Measurements from ENCODE around the gene CLASP2. TPM values are rescaled to one million over a fixed set of nuclear protein-coding genes. Genes with fewer than 3 reads are reported as not detected.

CLASP2 gene
- polyA plus RNA-seq, 1 donor (not counting 4 experiments of a cell fraction or from before 2014, with no cell fraction given): 49.5 TPM

DNA sequence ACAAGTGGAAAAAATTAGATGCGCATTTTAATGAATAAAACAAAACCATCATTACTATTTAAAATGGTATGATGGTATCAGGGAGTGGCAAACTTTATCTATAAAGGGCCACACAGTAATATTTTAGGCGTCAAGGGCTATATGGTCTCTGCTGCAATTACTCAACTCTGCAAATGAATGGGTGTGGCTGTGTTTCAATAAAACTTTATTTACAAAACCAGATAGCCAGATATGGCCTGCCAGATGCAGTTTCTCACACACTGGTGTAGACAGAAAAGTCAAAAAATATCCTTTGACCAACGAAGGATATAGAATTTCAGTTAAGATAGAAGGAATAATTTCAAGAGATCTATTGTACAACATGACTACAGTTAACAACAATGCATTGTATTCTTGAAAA, 83.8 kb downstream of the CLASP2 start:
- Histone ChIP-seq H3K4me1 (ENCODE audit: control insufficient read depth, extremely low read depth, insufficient read depth, low read length) (no peaks in the 10 kb centered on the region), H4K20me1 (ENCODE audit: control insufficient read depth, extremely low read depth, insufficient read depth, low read length) (no peaks in the 10 kb centered on the region), H3K9me1 (ENCODE audit: control insufficient read depth, extremely low read depth, insufficient read depth, low read length) (no peaks in the 10 kb centered on the region), H3K9me3 (ENCODE audit: control insufficient read depth, low read depth, low read length) (no peaks in the 10 kb centered on the region), H3K4me2 (ENCODE audit: control insufficient read depth, extremely low read depth, insufficient read depth, low read depth, low read length) (no peak overlapping the region), H3K79me2 (ENCODE audit: control insufficient read depth, insufficient read depth, low read length) (no peaks in the 10 kb centered on the region), H3K27me3 (ENCODE audit: control insufficient read depth, extremely low read depth, insufficient read depth, low read length) (no peaks in the 10 kb centered on the region), H3K9ac (ENCODE audit: control insufficient read depth, extremely low read depth, insufficient read depth, low read length) (no peak overlapping the region), H3K27ac (ENCODE audit: control insufficient read depth, insufficient read depth, low read length) (no peak overlapping the region), H3K36me3 (ENCODE audit: control insufficient read depth in 2 of 2, extremely low read depth in 1 of 2, insufficient read depth in 2 of 2, low read length in 2 of 2) (peaks cover 0 to 4% of the 10 kb centered on the region in 2 experiments), H2AFZ (ENCODE audit: control insufficient read depth, low read length) (no peak overlapping the region), H3K4me3 (ENCODE audit: control insufficient read depth in 2 of 3, extremely low read depth in 1 of 3, insufficient read depth in 2 of 3, low read depth in 1 of 3, low read length in 3 of 3) (no peak overlapping the region)
- no peak for FAIRE-seq
- dilution Hi-C loops (cut with MboI; ENCODE audit: extremely low pct_ligation_motif_present, low sequenced_read_pairs): loop anchor here (25.0 kb wide), 1 partner anchor 153 kb away; the partner anchor contains the start of gene PDCD6IP
- no peak for TF ChIP-seq EZH2 (IDR thresholded peaks at IDR 0.05; ENCODE audit: low read length)
- no peak for TF ChIP-seq CTCF (optimal IDR thresholded peaks at IDR 0.05 in 1 of 3, IDR thresholded peaks at IDR 0.05 in 1 of 3, conservative IDR thresholded peaks at IDR 0.05 in 1 of 3; ENCODE audit: extremely low read depth in 1 of 3, insufficient read depth in 2 of 3, low read length in 3 of 3)
- DNase-seq (ENCODE audit: low read depth, low spot score): no peak

DNA sequence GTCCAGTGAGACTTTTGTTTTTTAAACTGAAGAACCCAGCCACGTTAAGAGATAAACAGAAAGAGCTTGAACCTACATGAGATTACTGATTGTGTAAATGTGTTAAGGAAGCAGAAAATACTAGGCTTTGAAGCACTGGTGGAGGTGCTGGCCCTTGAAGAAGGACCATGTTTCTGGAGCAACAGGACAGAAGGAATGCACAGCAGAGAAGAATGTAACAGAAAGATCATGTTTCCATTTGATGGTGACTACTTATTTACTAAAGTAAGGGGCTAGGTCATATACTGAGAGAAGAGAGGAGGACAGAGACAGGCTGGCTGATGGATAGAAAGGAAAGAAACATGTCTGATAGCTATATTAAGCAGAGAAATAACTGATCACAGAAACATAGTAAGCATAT, 88.8 kb downstream of the CLASP2 start:
- FAIRE-seq (no peak), DNase-seq (ENCODE audit: low read depth, low spot score) (no peak)
- Histone ChIP-seq H2AFZ (ENCODE audit: control insufficient read depth, low read length) (no peak overlapping the region), H3K4me1 (ENCODE audit: control insufficient read depth, extremely low read depth, insufficient read depth, low read length) (no peaks in the 10 kb centered on the region), H3K27me3 (ENCODE audit: control insufficient read depth, extremely low read depth, insufficient read depth, low read length) (no peaks in the 10 kb centered on the region), H3K4me2 (ENCODE audit: control insufficient read depth, extremely low read depth, insufficient read depth, low read depth, low read length) (no peak overlapping the region), H4K20me1 (ENCODE audit: control insufficient read depth, extremely low read depth, insufficient read depth, low read length) (no peaks in the 10 kb centered on the region), H3K9me1 (ENCODE audit: control insufficient read depth, extremely low read depth, insufficient read depth, low read length) (no peaks in the 10 kb centered on the region), H3K4me3 (ENCODE audit: control insufficient read depth in 2 of 3, extremely low read depth in 1 of 3, insufficient read depth in 2 of 3, low read depth in 1 of 3, low read length in 3 of 3) (no peak overlapping the region), H3K27ac (ENCODE audit: control insufficient read depth, insufficient read depth, low read length) (no peak overlapping the region), H3K79me2 (ENCODE audit: control insufficient read depth, insufficient read depth, low read length) (no peaks in the 10 kb centered on the region), H3K9ac (ENCODE audit: control insufficient read depth, extremely low read depth, insufficient read depth, low read length) (no peak overlapping the region), H3K9me3 (ENCODE audit: control insufficient read depth, low read depth, low read length) (no peaks in the 10 kb centered on the region), H3K36me3 (ENCODE audit: control insufficient read depth in 2 of 2, extremely low read depth in 1 of 2, insufficient read depth in 2 of 2, low read length in 2 of 2) (peaks cover 0 to 1% of the 10 kb centered on the region in 2 experiments)
- dilution Hi-C loops (cut with MboI; ENCODE audit: extremely low pct_ligation_motif_present, low sequenced_read_pairs): loop anchor here (25.0 kb wide), 1 partner anchor 158 kb away; the partner anchor contains the start of gene PDCD6IP
- TF ChIP-seq EZH2 (IDR thresholded peaks at IDR 0.05; ENCODE audit: low read length): no peak
- TF ChIP-seq CTCF (optimal IDR thresholded peaks at IDR 0.05 in 1 of 3, IDR thresholded peaks at IDR 0.05 in 1 of 3, conservative IDR thresholded peaks at IDR 0.05 in 1 of 3; ENCODE audit: extremely low read depth in 1 of 3, insufficient read depth in 2 of 3, low read length in 3 of 3): no peak

All from keratinocyte (primary cell).